PC-3 (cell line): ENCODE data around the gene SIPA1L3. TPM values are rescaled to one million over a fixed set of nuclear protein-coding genes. Genes with fewer than 3 reads are reported as not detected.

Experiments
- ATAC-seq: fragments of 200-7000 bp; cut with Tn5 transposase; 2 replicates; pipeline ENCODE4 v1.9.1; 2020; ENCODE audit warnings: mild to moderate bottlenecking, moderate library complexity
- BruUV-seq: library from RNA; stranded (reverse); fragments of 400-500 nt; replicated peaks from 2 replicates; lab custom pipeline; 2021; lab: Mats Ljungman, UMichigan
- CTCF ChIA-PET: fragments of 300-600 bp; sonication (Branson Sonifier 250); formaldehyde crosslinking; loops from one replicate; lab custom pipeline; 2022; ENCODE audit warnings: antibody characterized with exemption; lab: Charles Lee
- POLR2A ChIA-PET: fragments of 300-600 bp; sonication (Branson Sonifier 250); formaldehyde crosslinking; loops from one replicate; lab custom pipeline; 2022; ENCODE audit warnings: antibody characterized with exemption; ENCODE audit not compliant: unreplicated experiment; lab: Charles Lee
- DNase-seq: peaks from one replicate; pipeline ENCODE4 v3.0.0-alpha.2; 2015
- H2AFZ ChIP-seq: fragments of 300-600 bp; sonication (generic); 2 replicates; pipeline ENCODE4 v1.6.0; 2016; ENCODE audit warnings: antibody characterized with exemption, low read length
- H3F3A ChIP-seq: fragments of 300-600 bp; sonication (generic); one replicate; pipeline ENCODE4 v1.6.0; 2017; ENCODE audit warnings: antibody characterized with exemption, low read length, control low read depth, mild to moderate bottlenecking; ENCODE audit not compliant: unreplicated experiment
- H3K27ac ChIP-seq: fragments of 300-600 bp; sonication (generic); 2 replicates; pipeline ENCODE4 v1.5.1; 2016; ENCODE audit warnings: mild to moderate bottlenecking, low read length
- H3K27me3 ChIP-seq: fragments of 300-600 bp; sonication (generic); 2 replicates; pipeline ENCODE4 v1.6.1; 2016; ENCODE audit warnings: low read length, mixed read lengths
- H3K36me3 ChIP-seq: fragments of 300-600 bp; sonication (generic); 2 replicates; pipeline ENCODE4 v1.6.1; 2016; ENCODE audit warnings: low read depth, mixed run types, low read length, mixed read lengths
- H3K4me1 ChIP-seq: fragments of 300-600 bp; sonication (generic); 2 replicates; pipeline ENCODE4 v1.5.1; 2016; ENCODE audit warnings: low read length; ENCODE audit not compliant: insufficient read depth
- H3K4me2 ChIP-seq: fragments of 300-600 bp; sonication (generic); 2 replicates; pipeline ENCODE4 v1.6.0; 2016; ENCODE audit warnings: low read length
- H3K4me3 ChIP-seq: fragments of 300-600 bp; sonication (generic); 2 replicates; pipeline ENCODE4 v1.5.1; 2016; ENCODE audit warnings: mild to moderate bottlenecking, low read length, mixed read lengths
- H3K79me2 ChIP-seq: fragments of 300-600 bp; sonication (generic); 2 replicates; pipeline ENCODE4 v1.6.1; 2017; ENCODE audit warnings: low read length, mixed read lengths
- H3K9ac ChIP-seq: fragments of 300-600 bp; sonication (generic); 2 replicates; pipeline ENCODE4 v1.6.0; 2016; ENCODE audit warnings: mild to moderate bottlenecking, low read length
- H3K9me2 ChIP-seq: fragments of 300-600 bp; sonication (generic); replicated peaks from 2 replicates; pipeline ENCODE4 v1.6.1; 2016; ENCODE audit warnings: mixed run types, low read length, mixed read lengths
- H3K9me3 ChIP-seq: fragments of 300-600 bp; sonication (generic); 2 replicates; pipeline ENCODE4 v1.6.1; 2016; ENCODE audit warnings: low read length, mixed read lengths
- H4K20me1 ChIP-seq: fragments of 300-600 bp; sonication (generic); 2 replicates; pipeline ENCODE4 v1.6.1; 2016; ENCODE audit warnings: low read length, mixed read lengths
- CTCF ChIP-seq: fragments of 300-600 bp; sonication (generic); conservative IDR thresholded peaks from 2 replicates; pipeline ENCODE4 v1.5.1; 2017; ENCODE audit warnings: antibody characterized with exemption, low read depth, mild to moderate bottlenecking, low read length
- EZH2 ChIP-seq: fragments of 300-600 bp; sonication (generic); IDR thresholded peaks from one replicate; pipeline ENCODE4 v1.6.1; 2017; ENCODE audit warnings: antibody characterized with exemption, mild to moderate bottlenecking, low read length; ENCODE audit not compliant: unreplicated experiment
- EZH2phosphoT487 ChIP-seq: fragments of 300-600 bp; sonication (generic); IDR thresholded peaks from 2 replicates; pipeline ENCODE4 v1.6.1; 2018; ENCODE audit warnings: mild to moderate bottlenecking, antibody characterized with exemption, low read length, borderline replicate concordance
- intact Hi-C: fragments of 100-400 bp; cut with micrococcal nuclease; formaldehyde crosslinking; loops from 2 replicates; pipeline ENCODE4 v1.9.0; 2023
- total RNA-seq: library from RNA; depleted of rRNA; stranded (reverse); fragments of >200 nt; gene quantifications from 2 replicates; pipeline ENCODE4 v1.2.3, GENCODE V29; 2014

The SIPA1L3 gene
- total RNA-seq, 1 experiment from 2014 or later, result 38.7 TPM

GRCh38 chr19:38061294-38061693 is 154.3 kb downstream of the SIPA1L3 start:
- TF ChIP-seq EZH2phosphoT487, result no peak
- no peak for TF ChIP-seq CTCF
- no peak for TF ChIP-seq EZH2
- no peaks in the 10 kb centered on the region for H3K27me3 ChIP-seq
- ATAC-seq (peak; percentile 77), DNase-seq (peak; percentile 71)
- no peaks in the 10 kb centered on the region for H4K20me1 ChIP-seq
- H3K79me2 ChIP-seq, result peaks cover 42% of the 10 kb centered on the region
- no peaks in the 10 kb centered on the region for H3F3A ChIP-seq
- ChIA-PET POLR2A (interaction anchor here (0.7 kb wide), 1 partner anchor 37 kb away, joined by 6 read pairs; no protein-coding TSS in a partner anchor), CTCF (no interaction called here)
- no peaks in the 10 kb centered on the region for H3K9me2 ChIP-seq
- no peak overlapping the region for H3K4me3 ChIP-seq
- peaks cover 34% of the 10 kb centered on the region for H3K4me1 ChIP-seq
- H3K9me3 ChIP-seq, result no peaks in the 10 kb centered on the region
- peak overlapping the region; percentile 33; the same call in 1 of the 2 replicates for H3K4me2 ChIP-seq
- no peak overlapping the region for H3K9ac ChIP-seq
- no TSS peak for BruUV-seq
- no peak overlapping the region for H2AFZ ChIP-seq
- H3K36me3 ChIP-seq, result no peaks in the 10 kb centered on the region; the same call in 1 of the 2 replicates
- intact Hi-C loops, result no loop called here
- peak overlapping the region; percentile 18; the same call in 1 of the 2 replicates for H3K27ac ChIP-seq

GRCh38 chr19:38062959-38063761 is 156.2 kb downstream of the SIPA1L3 start:
- Histone ChIP-seq H3K4me2 (no peak overlapping the region), H4K20me1 (no peaks in the 10 kb centered on the region), H3K27me3 (no peaks in the 10 kb centered on the region), H3K4me3 (no peak overlapping the region), H3K36me3 (no peaks in the 10 kb centered on the region; the same call in 1 of the 2 replicates), H3K9me2 (no peaks in the 10 kb centered on the region), H2AFZ (no peak overlapping the region), H3K9ac (no peak overlapping the region), H3F3A (no peaks in the 10 kb centered on the region), H3K79me2 (peaks cover 36% of the 10 kb centered on the region), H3K27ac (no peak overlapping the region), H3K4me1 (peaks cover 29% of the 10 kb centered on the region), H3K9me3 (no peaks in the 10 kb centered on the region)
- intact Hi-C loops, result no loop called here
- POLR2A ChIA-PET, result no interaction called here
- ATAC-seq, result no peak
- BruUV-seq, result no TSS peak
- CTCF ChIA-PET, result no interaction called here
- DNase-seq, result no peak
- no peak for TF ChIP-seq EZH2phosphoT487
- no peak for TF ChIP-seq CTCF
- no peak for TF ChIP-seq EZH2

GRCh38 chr19:38063928-38064327 is 156.9 kb downstream of the SIPA1L3 start:
- intact Hi-C loops, result no loop called here
- BruUV-seq, result no TSS peak

More at GRCh38 chr19:38063928-38064327, 156.9 kb downstream of the SIPA1L3 start:
- no peaks in the 10 kb centered on the region for H3K9me3 ChIP-seq
- no peaks in the 10 kb centered on the region for H3K27me3 ChIP-seq
- H3F3A ChIP-seq, result no peaks in the 10 kb centered on the region
- CTCF ChIA-PET, result no interaction called here
- H3K79me2 ChIP-seq, result peaks cover 36% of the 10 kb centered on the region
- H3K4me2 ChIP-seq, result no peak overlapping the region
- no peak for TF ChIP-seq EZH2
- TF ChIP-seq EZH2phosphoT487, result no peak
- no peak for TF ChIP-seq CTCF
- H3K9ac ChIP-seq, result no peak overlapping the region
- H3K9me2 ChIP-seq, result no peaks in the 10 kb centered on the region
- H3K27ac ChIP-seq, result no peak overlapping the region
- DNase-seq (no peak), ATAC-seq (no peak)
- no peaks in the 10 kb centered on the region; the same call in 1 of the 2 replicates for H3K36me3 ChIP-seq
- no peak overlapping the region for H3K4me3 ChIP-seq
- POLR2A ChIA-PET, result no interaction called here
- no peaks in the 10 kb centered on the region for H4K20me1 ChIP-seq
- H2AFZ ChIP-seq, result no peak overlapping the region
- peaks cover 24% of the 10 kb centered on the region for H3K4me1 ChIP-seq
